CD4-positive, alpha-beta T cell treated with Interleukin-6 at 100 ng/mL for 8 hours (primary cell): ENCODE results near the gene KCTD3.

Experiments
- DNase-seq: peaks from one replicate; pipeline ENCODE4 v3.0.0-alpha.2; 2020; ENCODE audit warnings: mixed read lengths, low spot score

The KCTD3 gene

GRCh38 chr1:215606564-215607168, 39.6 kb downstream of the KCTD3 start:
- no peak for DNase-seq

DNA sequence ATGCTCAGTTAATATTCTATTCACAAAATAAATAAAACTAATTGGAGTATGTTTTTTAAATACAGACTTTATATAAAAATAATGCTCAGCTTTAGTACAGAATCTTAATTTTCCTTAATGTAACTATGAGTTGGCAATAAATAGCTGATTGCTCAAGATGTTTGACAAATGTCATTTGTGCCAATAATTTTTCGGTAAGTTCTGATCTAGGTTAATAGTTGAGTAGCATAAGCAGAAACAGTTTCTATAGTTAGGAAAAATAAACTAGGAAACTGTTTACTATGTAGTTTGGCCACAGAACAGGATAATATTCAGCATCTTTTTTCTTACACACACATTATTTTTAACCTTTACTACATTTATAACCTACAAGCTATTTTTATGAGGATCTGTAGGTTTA, 40.3 kb downstream of the KCTD3 start:
- DNase-seq, result no peak

DNA sequence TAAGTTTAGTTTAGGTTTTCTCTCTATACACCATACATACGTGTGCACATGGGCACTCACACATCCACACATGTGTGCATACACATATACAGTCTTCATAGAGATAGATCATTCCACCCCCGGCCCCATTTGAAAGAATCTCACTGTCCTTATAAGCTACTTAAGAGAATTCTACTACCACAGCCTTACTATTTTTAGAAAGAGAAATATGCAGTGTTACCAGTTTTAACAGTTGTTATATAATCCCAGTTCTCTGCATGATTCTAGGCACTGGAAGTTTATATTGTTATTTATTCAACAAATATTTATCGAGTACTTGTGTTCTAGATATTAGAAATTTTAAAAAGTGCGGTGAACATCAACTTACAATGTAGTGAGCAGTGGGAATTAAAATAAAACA, 41.5 kb downstream of the KCTD3 start:
- DNase-seq, result no peak

GRCh38 chr1:215612391-215612790, 45.3 kb downstream of the KCTD3 start:
- DNase-seq, result no peak

- DNase-seq, result no peak
Observed at GRCh38 chr1:215617979-215618378, 50.9 kb downstream of the KCTD3 start.

- no peak for DNase-seq
Observed at GRCh38 chr1:215623162-215623561, 56.1 kb downstream of the KCTD3 start.

DNA sequence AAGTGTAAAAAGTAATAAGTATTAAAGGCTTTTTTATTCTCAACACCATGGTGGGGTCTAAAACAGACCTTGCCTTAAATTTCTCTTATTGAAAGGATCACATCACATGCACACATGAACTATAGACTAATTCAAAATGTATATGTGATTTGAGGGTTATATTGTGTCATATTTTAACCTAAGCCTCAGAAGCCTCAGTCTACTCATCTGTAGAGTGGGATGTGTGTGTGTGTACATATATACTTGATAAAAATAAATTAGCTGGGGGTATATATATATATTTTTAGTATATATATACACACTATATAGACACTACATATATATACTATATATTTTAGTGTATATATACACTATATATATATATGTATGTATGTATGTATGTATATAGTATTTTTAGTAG, 58.8 kb downstream of the KCTD3 start:
- no peak for DNase-seq

GRCh38 chr1:215631040-215631439, 63.9 kb downstream of the KCTD3 start:
- DNase-seq, result no peak

DNA sequence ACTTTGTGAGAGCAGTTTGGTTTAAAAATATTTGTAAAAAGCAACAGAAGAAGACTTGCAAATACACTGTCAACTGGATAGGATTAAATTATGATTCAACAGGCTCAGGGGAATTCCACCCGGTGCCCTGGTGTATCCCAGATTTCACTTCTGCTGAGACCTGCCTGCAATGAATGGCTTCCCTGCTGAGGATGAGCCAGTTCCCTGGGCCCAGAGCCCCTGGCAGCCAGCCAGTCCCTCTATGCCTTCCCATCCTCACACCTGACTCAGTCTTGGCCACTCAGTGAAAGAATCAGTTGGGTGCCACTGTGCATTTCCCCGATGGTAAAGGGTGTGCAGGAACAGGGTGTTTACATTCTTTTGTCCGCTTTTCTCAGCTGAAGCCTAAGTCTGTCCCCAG, 64.4 kb downstream of the KCTD3 start:
- DNase-seq, result no peak

DNA sequence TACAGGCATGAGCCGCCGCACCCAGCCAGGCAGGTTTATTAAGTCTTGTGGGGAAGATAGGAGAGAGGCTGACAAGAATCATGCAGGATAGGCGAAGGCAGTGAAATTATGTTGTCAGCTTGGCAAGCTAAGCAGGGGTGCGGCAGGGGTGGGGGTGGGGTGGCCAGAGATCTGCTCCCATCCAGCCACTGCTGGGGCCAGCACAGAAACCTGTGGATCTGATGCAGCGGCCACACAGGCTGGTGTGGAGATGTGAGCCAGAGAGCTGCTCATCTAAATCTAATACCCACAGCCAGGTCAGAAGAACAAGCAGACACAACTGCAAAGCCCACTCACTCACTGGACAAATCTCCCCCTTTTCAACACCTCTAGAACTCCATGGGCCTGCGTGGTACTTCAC, 68.7 kb downstream of the KCTD3 start:
- no peak for DNase-seq

DNA sequence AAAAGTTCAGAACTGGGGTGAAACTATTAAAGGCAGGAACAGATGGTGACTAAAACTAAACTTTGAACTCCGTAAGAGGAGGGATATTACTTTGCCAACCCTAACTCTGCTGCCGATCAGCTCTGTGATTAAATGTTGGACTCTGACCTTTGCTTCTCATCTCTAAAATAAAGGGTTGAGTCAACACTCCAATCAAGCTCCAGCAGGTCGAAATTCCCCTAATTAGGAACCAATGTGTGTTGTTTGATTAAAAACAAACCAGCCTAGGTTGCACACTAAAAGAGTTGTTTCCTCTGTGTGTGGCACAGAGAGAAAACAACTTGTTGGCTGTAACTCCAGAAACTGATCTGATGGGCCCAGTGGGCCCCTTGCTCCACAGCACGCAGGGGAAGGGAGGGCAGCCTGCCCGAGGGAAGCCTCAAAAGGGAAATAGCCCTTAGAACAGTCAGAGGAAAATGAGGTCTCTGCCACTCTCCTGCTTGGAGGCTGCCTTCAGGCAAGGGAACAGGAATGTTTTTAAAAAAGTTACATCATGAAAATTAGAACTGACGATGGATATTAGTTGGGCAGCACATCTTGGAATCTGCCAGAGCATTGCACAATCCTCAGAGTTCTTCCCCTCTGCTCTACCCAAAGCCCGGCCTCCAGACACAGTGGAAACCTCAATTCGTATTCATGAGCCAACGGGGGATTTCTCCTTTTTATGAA, 69.3 kb downstream of the KCTD3 start:
- DNase-seq, result no peak

GRCh38 chr1:215637041-215637573, 70.0 kb downstream of the KCTD3 start:
- no peak for DNase-seq

- no peak for DNase-seq
Observed at GRCh38 chr1:215640429-215641148, 73.5 kb downstream of the KCTD3 start.

GRCh38 chr1:215643592-215644321, 76.7 kb downstream of the KCTD3 start:
- no peak for DNase-seq

DNA sequence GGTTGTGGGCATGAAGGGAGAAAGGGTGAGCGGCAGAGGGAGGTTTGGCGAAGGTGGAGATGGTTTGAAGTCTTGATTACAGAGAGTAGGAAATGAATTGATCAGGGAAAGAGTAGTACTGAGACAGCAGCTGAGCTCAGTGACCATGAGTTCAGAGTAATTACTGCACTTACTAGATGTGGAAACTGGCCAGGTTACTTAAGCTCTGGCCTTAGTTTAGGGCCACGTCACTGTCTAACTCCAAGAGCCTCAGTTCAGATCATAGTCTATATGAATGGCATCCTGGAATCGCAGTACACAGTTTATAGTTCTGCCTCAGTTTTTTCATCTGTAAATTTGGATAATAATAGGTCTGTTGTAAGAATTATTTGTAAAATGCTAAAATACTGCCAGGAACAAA, 78.1 kb downstream of the KCTD3 start:
- DNase-seq, result no peak

- DNase-seq, result no peak
Observed at GRCh38 chr1:215645861-215646260, 78.8 kb downstream of the KCTD3 start.

DNA sequence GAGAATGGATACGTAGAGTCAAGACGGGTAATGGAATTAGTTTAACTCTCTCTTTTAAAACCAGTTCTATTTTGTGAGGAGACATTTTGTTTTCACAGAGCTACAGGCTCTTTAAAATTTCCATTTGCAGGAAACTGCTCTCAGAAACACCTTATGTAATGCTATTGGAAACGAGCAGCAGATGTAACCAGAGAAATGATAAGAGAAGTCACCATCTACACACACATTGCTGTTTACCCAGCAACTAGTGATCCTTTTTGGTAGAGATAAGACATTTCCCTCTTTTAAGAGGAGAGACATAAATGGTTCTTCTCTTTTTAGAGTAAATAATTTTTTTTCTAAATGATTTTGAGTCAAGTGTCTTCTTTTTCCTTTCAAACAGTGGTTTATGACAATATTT, 80.6 kb downstream of the KCTD3 start:
- DNase-seq, result no peak

DNA sequence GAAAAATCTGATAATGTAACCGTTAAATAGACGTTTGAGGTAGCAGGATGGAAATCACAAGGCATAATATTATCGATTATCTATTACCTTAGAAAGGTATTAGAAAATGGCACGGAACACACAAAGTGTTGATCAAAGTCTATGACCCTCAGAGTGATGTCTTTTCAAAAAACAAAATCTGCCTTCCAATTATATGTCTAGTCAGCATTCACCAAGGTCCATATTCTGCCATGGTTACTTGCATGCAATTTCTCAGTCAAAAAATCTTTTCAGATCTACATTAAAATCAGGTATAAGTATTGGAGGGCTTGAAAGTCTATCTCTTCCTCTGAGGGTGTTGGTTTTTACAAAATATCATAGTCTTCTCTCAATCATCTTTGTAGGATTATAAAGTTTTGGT, 81.9 kb downstream of the KCTD3 start:
- DNase-seq, result no peak

GRCh38 chr1:215650446-215651149, 83.5 kb downstream of the KCTD3 start:
- no peak for DNase-seq

- DNase-seq, result no peak
Observed at GRCh38 chr1:215651867-215652266, 84.8 kb downstream of the KCTD3 start.

DNA sequence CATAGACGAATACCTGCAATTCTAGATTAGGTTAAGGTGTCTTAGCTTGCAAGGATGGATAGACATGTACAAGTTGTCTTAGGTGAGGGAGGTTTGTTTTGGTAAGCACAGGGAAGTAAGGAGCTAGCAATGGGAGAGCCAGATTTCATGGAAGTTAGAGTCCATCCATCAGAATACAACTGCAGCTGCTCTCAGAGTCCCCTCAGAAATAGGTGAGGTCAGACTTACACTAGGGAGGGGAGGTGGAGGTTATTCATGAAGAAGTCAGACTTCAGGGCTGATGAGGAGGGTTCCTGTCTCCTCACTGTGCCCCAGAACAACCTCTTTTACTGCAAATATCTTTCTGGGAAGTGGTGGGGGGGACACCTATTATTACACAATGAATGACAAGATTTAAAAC, 85.3 kb downstream of the KCTD3 start:
- DNase-seq, result no peak

DNA sequence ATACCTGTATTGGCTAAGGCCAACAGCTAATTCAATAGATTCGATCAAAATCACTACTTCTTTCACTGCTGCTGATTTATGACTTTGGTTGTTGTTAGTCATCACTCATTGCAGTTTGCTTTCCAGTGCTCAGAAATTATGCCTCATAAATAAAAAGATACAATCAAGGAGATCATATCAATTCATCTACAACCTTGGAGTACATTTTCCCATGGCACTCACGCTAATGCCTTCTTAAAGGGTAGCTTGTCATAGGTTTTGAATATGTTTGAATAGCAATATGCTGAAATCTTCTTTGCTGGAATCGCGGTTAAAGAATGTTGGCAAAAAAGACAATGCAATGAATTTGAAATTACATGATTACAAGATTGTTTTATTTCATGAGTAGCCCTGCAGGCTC, 89.9 kb downstream of the KCTD3 start:
- DNase-seq, result no peak
